SK-N-SH (cell line): Measurements from ENCODE around the gene OR7C2. TPM values are rescaled to one million over a fixed set of nuclear protein-coding genes. Genes with fewer than 3 reads are reported as not detected.
"Not testable (repeated sequence)": the region's sequence is repeated elsewhere in the genome, so short reads cannot be mapped to it uniquely, and the experiment has no call there.

Source experiments
- CTCF ChIA-PET: fragments of 300-600, 350-600 bp; formaldehyde crosslinking; extraction: SDS; loops from one replicate; lab custom pipeline; 2021; lab: Yijun Ruan, JAX
- POLR2A ChIA-PET: fragments of 350-600 bp; sonication (Branson Sonifier 250); formaldehyde crosslinking; extraction: SDS; loops from one replicate; lab custom pipeline; 2020; ENCODE audit warnings: antibody characterized with exemption, inconsistent platforms; lab: Yijun Ruan, JAX
- DNase-seq: peaks from one replicate; pipeline ENCODE4 v3.0.0; 2012
- H2AFZ ChIP-seq: fragments of 200-600 bp; sonication (generic); 2 replicates; pipeline ENCODE4 v1.8.1; 2016; ENCODE audit warnings: antibody characterized with exemption, mild to moderate bottlenecking, low read depth
- H3F3A ChIP-seq: fragments of 200-600 bp; sonication (generic); replicated peaks from 2 replicates; pipeline ENCODE3; 2016; ENCODE audit warnings: antibody characterized with exemption, mild to moderate bottlenecking; ENCODE audit not compliant: insufficient read depth
- H3K27ac ChIP-seq, 2 experiments: fragments of 200-500 bp in 1 of 2; fragments of 200-600 bp in 1 of 2; sonication (Bioruptor generic) in 1 of 2; sonication (generic), shearing (Covaris generic) in 1 of 2; 2 replicates each; pipeline versions ENCODE4 v1.5.1 to v1.6.1; 2014 to 2016; ENCODE audit warnings: low read depth in 2 of 2, inconsistent platforms in 1 of 2, low read length in 1 of 2, mild to moderate bottlenecking in 1 of 2, mixed read lengths in 1 of 2
- H3K27me3 ChIP-seq: fragments of 200-600 bp; sonication (generic), shearing (Covaris generic); 2 replicates; pipeline ENCODE4 v1.6.1; 2016; ENCODE audit warnings: mixed run types; ENCODE audit not compliant: insufficient read depth
- H3K36me3 ChIP-seq, 2 experiments: fragments of 200-500 bp in 1 of 2; fragments of 200-600 bp in 1 of 2; sonication (Bioruptor generic) in 1 of 2; sonication (generic) in 1 of 2; replicated peaks in 1 of 2; 2 replicates each; pipeline versions ENCODE3 to v1.5.1; 2014 to 2016; ENCODE audit warnings: low read length in 1 of 2, mild to moderate bottlenecking in 1 of 2; ENCODE audit not compliant: insufficient read depth in 2 of 2, control insufficient read depth in 1 of 2
- H3K4me1 ChIP-seq, 2 experiments: fragments of 200-500 bp in 1 of 2; fragments of 200-600 bp in 1 of 2; sonication (Bioruptor generic) in 1 of 2; sonication (generic), shearing (Covaris generic) in 1 of 2; 2 replicates each; pipeline versions ENCODE4 v1.5.1 to v1.6.1; 2014 to 2016; ENCODE audit warnings: low read depth in 1 of 2, low read length in 1 of 2, mixed run types in 1 of 2; ENCODE audit not compliant: insufficient read depth in 2 of 2, control insufficient read depth in 1 of 2
- H3K4me2 ChIP-seq: fragments of 200-600 bp; sonication (generic), shearing (Covaris generic); 2 replicates; pipeline ENCODE4 v1.6.1; 2017; ENCODE audit warnings: mixed run types
- H3K4me3 ChIP-seq, 2 experiments: fragments of 200-500 bp in 1 of 2; fragments of 200-600 bp in 1 of 2; sonication (Bioruptor generic) in 1 of 2; sonication (generic), shearing (Covaris generic) in 1 of 2; 2 replicates each; pipeline versions ENCODE4 v1.5.1 to v1.8.1; 2014 to 2016; ENCODE audit warnings: low read depth in 2 of 2, inconsistent platforms in 1 of 2, low read length in 1 of 2, mild to moderate bottlenecking in 1 of 2, mixed read lengths in 1 of 2, moderate library complexity in 1 of 2
- H3K79me2 ChIP-seq: fragments of 200-600 bp; sonication (generic); 2 replicates; pipeline ENCODE4 v1.8.1; 2017; ENCODE audit warnings: mild to moderate bottlenecking; ENCODE audit not compliant: insufficient read depth
- H3K9ac ChIP-seq: fragments of 200-600 bp; sonication (generic); 2 replicates; pipeline ENCODE4 v1.6.1; 2017; ENCODE audit warnings: mixed run types
- H3K9me2 ChIP-seq: fragments of 200-600 bp; sonication (generic); 2 replicates; pipeline ENCODE4 v1.6.1; 2017; ENCODE audit warnings: mixed run types
- H3K9me3 ChIP-seq: fragments of 200-600 bp; sonication (generic); 2 replicates; pipeline ENCODE4 v1.6.1; 2017; ENCODE audit warnings: mixed run types, mild to moderate bottlenecking, moderate library complexity
- H4K20me1 ChIP-seq: fragments of 200-600 bp; sonication (generic); 2 replicates; pipeline ENCODE4 v1.6.1; 2017; ENCODE audit warnings: mild to moderate bottlenecking, mixed run types; ENCODE audit not compliant: insufficient read depth
- ELF1 ChIP-seq: IDR thresholded peaks from 2 replicates; pipeline ENCODE4 v1.4.0; 2012
- EP300 ChIP-seq, 2 experiments: IDR thresholded peaks; 2 replicates each; pipeline versions ENCODE4 v1.4.0 to v1.6.1; 2012; ENCODE audit warnings: borderline replicate concordance in 1 of 2, low read depth in 1 of 2, low read length in 1 of 2
- GABPA ChIP-seq: IDR thresholded peaks from 2 replicates; pipeline ENCODE4 v1.4.0; 2012; ENCODE audit warnings: low read depth, mild to moderate bottlenecking
- GATA2 ChIP-seq: sonication (generic); formaldehyde crosslinking; IDR thresholded peaks from 2 replicates; pipeline ENCODE4 v1.5.0; 2020; ENCODE audit warnings: mild to moderate bottlenecking, missing genetic modification reagents
- MEF2A ChIP-seq: IDR thresholded peaks from 2 replicates; pipeline ENCODE4 v1.4.0; 2012; ENCODE audit warnings: low read depth, borderline replicate concordance
- PBX3 ChIP-seq: IDR thresholded peaks from 2 replicates; pipeline ENCODE4; 2012
- SIN3A ChIP-seq: IDR thresholded peaks from 2 replicates; pipeline ENCODE4 v1.6.1; 2012; ENCODE audit warnings: low read depth, mild to moderate bottlenecking, low read length, moderate library complexity, borderline replicate concordance
- SMC3 ChIP-seq: IDR thresholded peaks from 2 replicates; pipeline ENCODE4 v1.6.1; 2012; ENCODE audit warnings: low read depth, low read length, improper control_type of control experiment
- TCF12 ChIP-seq: IDR thresholded peaks from 2 replicates; pipeline ENCODE4 v1.4.0; 2012
- ZBTB33 ChIP-seq: IDR thresholded peaks from 2 replicates; pipeline ENCODE4 v1.4.0; 2012; ENCODE audit warnings: low read depth, borderline replicate concordance
- WGBS: methylation state at CpG from one replicate; pipeline ENCODE4 v1.1.6; 2017; ENCODE audit warnings: low lambda C conversion rate; 5-methylcytosine and 5-hydroxymethylcytosine counted together
- polyA plus RNA-seq, 3 experiments: library from polyadenylated mRNA; depleted of rRNA; stranded (reverse); fragments of >200 nt; gene quantifications; 2 replicates each; pipeline ENCODE4 v1.2.3, GENCODE V29; 2012

Gene OR7C2
- polyA plus RNA-seq, 1 of the 3 experiments (the other 2 are of a cell fraction), result not detected

- TF ChIP-seq ZBTB33 (no peak), EP300 (IDR thresholded peaks at IDR 0.05; ENCODE audit: borderline replicate concordance in 1 of 2, low read depth in 1 of 2, low read length in 1 of 2) (no peak), GABPA (no peak)
Observed at GRCh38 chr19:14943601-14944000, 2.3 kb downstream of the OR7C2 start (continued).

GRCh38 chr19:14944456-14944855, 3.2 kb downstream of the OR7C2 start:
- Histone ChIP-seq H3K9me2 (no peaks in the 10 kb centered on the region), H3K4me1 (no peaks in the 10 kb centered on the region), H3F3A (no peaks in the 10 kb centered on the region), H3K79me2 (no peaks in the 10 kb centered on the region), H3K4me3 (no peak overlapping the region), H3K9ac (no peak overlapping the region), H3K9me3 (no peaks in the 10 kb centered on the region), H3K4me2 (no peak overlapping the region), H3K27ac (no peak overlapping the region), H3K27me3 (peaks cover 22% of the 10 kb centered on the region), H4K20me1 (no peaks in the 10 kb centered on the region), H3K36me3 (no peaks in the 10 kb centered on the region), H2AFZ (no peak overlapping the region)
- CTCF ChIA-PET, result no interaction called here
- no peak for TF ChIP-seq EP300 (IDR thresholded peaks at IDR 0.05; ENCODE audit: borderline replicate concordance in 1 of 2, low read depth in 1 of 2, low read length in 1 of 2)
- TF ChIP-seq SMC3, result no peak
- TF ChIP-seq GATA2, result no peak
- TF ChIP-seq MEF2A, result no peak
- 12% methylated on average over 1 of the region's 1 CpG for WGBS
- POLR2A ChIA-PET, result no interaction called here
- DNase-seq, result no peak

- H3K79me2 ChIP-seq, H4K20me1 ChIP-seq, H3K9ac ChIP-seq, CTCF ChIA-PET, H3F3A ChIP-seq, H3K36me3 ChIP-seq, H3K9me2 ChIP-seq, H3K27ac ChIP-seq, H3K4me2 ChIP-seq, H2AFZ ChIP-seq, H3K9me3 ChIP-seq, DNase-seq, POLR2A ChIA-PET, H3K4me3 ChIP-seq, H3K4me1 ChIP-seq: not testable (repeated sequence)
- peaks cover 16% of the 10 kb centered on the region; the same call in 1 of the 2 replicates for H3K27me3 ChIP-seq
- 17% methylated on average over 7 of the region's 10 CpGs for WGBS
Observed at GRCh38 chr19:14949413-14949812, 8.1 kb downstream of the OR7C2 start.

GRCh38 chr19:14949876-14950275, 8.6 kb downstream of the OR7C2 start:
- no peak for TF ChIP-seq SIN3A
- no peak for TF ChIP-seq TCF12
- TF ChIP-seq PBX3, result no peak
- no peak for TF ChIP-seq MEF2A
- no peak for TF ChIP-seq ELF1
- H3K9ac ChIP-seq, result no peak overlapping the region
- no peaks in the 10 kb centered on the region for H4K20me1 ChIP-seq
- H2AFZ ChIP-seq, result no peak overlapping the region
- peaks cover 16% of the 10 kb centered on the region; the same call in 1 of the 2 replicates for H3K27me3 ChIP-seq
- no peak overlapping the region for H3K4me3 ChIP-seq
- H3K36me3 ChIP-seq, result no peaks in the 10 kb centered on the region
- no peak overlapping the region for H3K27ac ChIP-seq
- WGBS, result 4% methylated on average over 8 of the region's 8 CpGs
- no peaks in the 10 kb centered on the region for H3K9me3 ChIP-seq
- CTCF ChIA-PET, result no interaction called here
- no peak overlapping the region for H3K4me2 ChIP-seq
- no peaks in the 10 kb centered on the region for H3F3A ChIP-seq
- POLR2A ChIA-PET, result no interaction called here
- no peak for DNase-seq
- H3K9me2 ChIP-seq, result no peaks in the 10 kb centered on the region
- no peaks in the 10 kb centered on the region for H3K4me1 ChIP-seq
- no peaks in the 10 kb centered on the region for H3K79me2 ChIP-seq
